ENCODE results near the gene ZNF354B.

- no peak for TF ChIP-seq CTCF (IDR thresholded peaks at IDR 0.05)
- TF ChIP-seq ZFX (IDR thresholded peaks at IDR 0.05; ENCODE audit: borderline replicate concordance): no peak
These were observed 72.3 kb downstream of the ZNF354B start for GRCh38 chr5:178931846-178932760.

Measured in 22Rv1 (cell line).